Measurements from ENCODE around the gene AMELY. TPM values are rescaled to one million over a fixed set of nuclear protein-coding genes. Genes with fewer than 3 reads are reported as not detected.

AMELY gene
- total and polyA plus RNA-seq, 2 of the 4 experiments (the other 2 are of a cell fraction): not detected

- no CpG with 5 or more reads among the region's 2 CpGs for WGBS, 2 experiments (ENCODE audit: extremely low coverage in 2 of 2, insufficient read length in 1 of 2)
- no peak overlapping the region for H2AFZ ChIP-seq (replicated peaks; ENCODE audit: low read length, poor library complexity)
- H2AK5ac ChIP-seq (ENCODE audit: low read depth, low read length): no peak overlapping the region
- no peak overlapping the region for H2BK5ac ChIP-seq (ENCODE audit: low read depth, low read length, poor library complexity, severe bottlenecking)
- POLR2A ChIA-PET (ENCODE audit: unreplicated experiment): no interaction called here
- dilution Hi-C loops (cut with HindIII; ENCODE audit: low sequenced_read_pairs, unreplicated experiment) (no loop called here), intact Hi-C loops (cut with micrococcal nuclease) (no loop called here), in situ Hi-C loops (cut with MboI; ENCODE audit: low sequenced_read_pairs) (no loop called here)
- H4K91ac ChIP-seq (ENCODE audit: insufficient read depth, low read depth, low read length): no peak overlapping the region
- H3K9ac ChIP-seq (ENCODE audit: low read depth, low read length): no peak overlapping the region
- H3K4me1 ChIP-seq (ENCODE audit: control insufficient read depth, insufficient read depth, low read length): no peaks in the 10 kb centered on the region
- no peaks in the 10 kb centered on the region for H3K9me1 ChIP-seq (ENCODE audit: insufficient read depth, low read length)
- H3K4ac ChIP-seq (ENCODE audit: low read depth, low read length): no peak overlapping the region
- no peak overlapping the region for H3K4me3 ChIP-seq (ENCODE audit: insufficient read depth, low read depth, low read length)
- no peaks in the 10 kb centered on the region for H4K20me1 ChIP-seq (ENCODE audit: insufficient read depth, low read length)
- no peak overlapping the region for H3K27ac ChIP-seq (ENCODE audit: insufficient read depth, low read length)
- ATAC-seq (ENCODE audit: low read depth) (no peak), DNase-seq (no peak)
- H3K23ac ChIP-seq (ENCODE audit: low read depth, low read length): no peak overlapping the region
- BruUV-seq (replicated peaks): no TSS peak
- no peak overlapping the region for H4K5ac ChIP-seq (ENCODE audit: low read depth, low read length)
- H2AK9ac ChIP-seq (replicated peaks; ENCODE audit: low read depth, low read length, poor library complexity): no peak overlapping the region
- H3K14ac ChIP-seq (replicated peaks; ENCODE audit: low read depth, low read length): no peak overlapping the region
- no peak overlapping the region for H4K8ac ChIP-seq (ENCODE audit: low read depth in 2 of 2, low read length in 2 of 2)
- H3K27me3 ChIP-seq (ENCODE audit: control insufficient read depth, insufficient read depth, low read length): no peaks in the 10 kb centered on the region
- H3K18ac ChIP-seq (ENCODE audit: low read depth, low read length): no peak overlapping the region
- CTCF ChIA-PET: no interaction called here
- TF ChIP-seq SMC3 (IDR thresholded peaks at IDR 0.05; ENCODE audit: low read depth, low read length) (no peak), MAFK (IDR thresholded peaks at IDR 0.05; ENCODE audit: low read depth, low read length) (no peak), POLR2A (IDR thresholded peaks at IDR 0.05; ENCODE audit: low read depth, low read length) (no peak), CHD1 (IDR thresholded peaks at IDR 0.05; ENCODE audit: low read depth, low read length) (no peak), MXI1 (IDR thresholded peaks at IDR 0.05; ENCODE audit: borderline replicate concordance, low read depth, low read length) (no peak), RCOR1 (IDR thresholded peaks at IDR 0.05; ENCODE audit: insufficient replicate concordance, low read length) (no peak), RFX5 (IDR thresholded peaks at IDR 0.05; ENCODE audit: low read depth, low read length) (no peak), MAZ (IDR thresholded peaks at IDR 0.05; ENCODE audit: borderline replicate concordance, low read depth, low read length) (no peak), FOS (IDR thresholded peaks at IDR 0.05; ENCODE audit: low read depth, low read length) (no peak), NFE2L2 (IDR thresholded peaks at IDR 0.05; ENCODE audit: low read depth, low read length) (no peak), USF2 (IDR thresholded peaks at IDR 0.05; ENCODE audit: low read depth, low read length) (no peak), BHLHE40 (IDR thresholded peaks at IDR 0.05; ENCODE audit: low read depth, low read length) (no peak), RAD21 (IDR thresholded peaks at IDR 0.05; ENCODE audit: low read length) (no peak), CEBPB (IDR thresholded peaks at IDR 0.05; ENCODE audit: low read depth, low read length) (no peak)
- TF ChIP-seq, protein P1, sequence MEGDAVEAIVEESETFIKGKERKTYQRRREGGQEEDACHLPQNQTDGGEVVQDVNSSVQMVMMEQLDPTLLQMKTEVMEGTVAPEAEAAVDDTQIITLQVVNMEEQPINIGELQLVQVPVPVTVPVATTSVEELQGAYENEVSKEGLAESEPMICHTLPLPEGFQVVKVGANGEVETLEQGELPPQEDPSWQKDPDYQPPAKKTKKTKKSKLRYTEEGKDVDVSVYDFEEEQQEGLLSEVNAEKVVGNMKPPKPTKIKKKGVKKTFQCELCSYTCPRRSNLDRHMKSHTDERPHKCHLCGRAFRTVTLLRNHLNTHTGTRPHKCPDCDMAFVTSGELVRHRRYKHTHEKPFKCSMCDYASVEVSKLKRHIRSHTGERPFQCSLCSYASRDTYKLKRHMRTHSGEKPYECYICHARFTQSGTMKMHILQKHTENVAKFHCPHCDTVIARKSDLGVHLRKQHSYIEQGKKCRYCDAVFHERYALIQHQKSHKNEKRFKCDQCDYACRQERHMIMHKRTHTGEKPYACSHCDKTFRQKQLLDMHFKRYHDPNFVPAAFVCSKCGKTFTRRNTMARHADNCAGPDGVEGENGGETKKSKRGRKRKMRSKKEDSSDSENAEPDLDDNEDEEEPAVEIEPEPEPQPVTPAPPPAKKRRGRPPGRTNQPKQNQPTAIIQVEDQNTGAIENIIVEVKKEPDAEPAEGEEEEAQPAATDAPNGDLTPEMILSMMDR (conservative IDR thresholded peaks at IDR 0.05; ENCODE audit: low read depth, low read length): no peak
- TF ChIP-seq, protein P2, sequence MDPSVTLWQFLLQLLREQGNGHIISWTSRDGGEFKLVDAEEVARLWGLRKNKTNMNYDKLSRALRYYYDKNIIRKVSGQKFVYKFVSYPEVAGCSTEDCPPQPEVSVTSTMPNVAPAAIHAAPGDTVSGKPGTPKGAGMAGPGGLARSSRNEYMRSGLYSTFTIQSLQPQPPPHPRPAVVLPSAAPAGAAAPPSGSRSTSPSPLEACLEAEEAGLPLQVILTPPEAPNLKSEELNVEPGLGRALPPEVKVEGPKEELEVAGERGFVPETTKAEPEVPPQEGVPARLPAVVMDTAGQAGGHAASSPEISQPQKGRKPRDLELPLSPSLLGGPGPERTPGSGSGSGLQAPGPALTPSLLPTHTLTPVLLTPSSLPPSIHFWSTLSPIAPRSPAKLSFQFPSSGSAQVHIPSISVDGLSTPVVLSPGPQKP (IDR thresholded peaks at IDR 0.05; ENCODE audit: borderline replicate concordance, low read depth, low read length): no peak
- no peak overlapping the region for H3K4me2 ChIP-seq (ENCODE audit: low read depth, low read length)
- H3K56ac ChIP-seq (ENCODE audit: extremely low read depth, insufficient read depth, low read length): no peak overlapping the region
- no peaks in the 10 kb centered on the region for H3K9me3 ChIP-seq (ENCODE audit: control insufficient read depth, insufficient read depth, low read length)
- H3K79me1 ChIP-seq (ENCODE audit: low read depth in 1 of 2, low read length in 2 of 2): no peaks in the 10 kb centered on the region
- H2BK20ac ChIP-seq (ENCODE audit: low read depth, low read length): no peak overlapping the region
- no peaks in the 10 kb centered on the region for H3K36me3 ChIP-seq (ENCODE audit: control insufficient read depth, insufficient read depth, low read length)
- no peak overlapping the region for H2BK120ac ChIP-seq (ENCODE audit: low read depth, low read length)
- H2BK15ac ChIP-seq (ENCODE audit: low read depth, low read length): no peak overlapping the region
Observed at GRCh38 chrY:6921061-6921460, 9.5 kb upstream of the AMELY start.
